Stimulated activated CD8-positive, alpha-beta memory T cell treated with anti-CD3 and anti-CD28 coated beads, Interleukin-4, amount 100 ng/mL, for 24 hours (primary cell): ENCODE data around the gene MYPN.
"Not testable (repeated sequence)": the region's sequence is repeated elsewhere in the genome, so short reads cannot be mapped to it uniquely, and the experiment has no call there.

Experiments
- DNase-seq: peaks from one replicate; pipeline ENCODE4 v3.0.0-alpha.2; 2020; ENCODE audit warnings: low read depth

The MYPN gene

GRCh38 chr10:68109331-68109730 is at the start of gene MYPN:
Gene MYPN, plus strand, starts transcription at chr10:68109488. Its CDS starts 11,951 bp downstream, at chr10:68121439.
- no peak for DNase-seq

- DNase-seq, result no peak
Measured at GRCh38 chr10:68067029-68067428, 42.3 kb upstream of the MYPN start.

DNA sequence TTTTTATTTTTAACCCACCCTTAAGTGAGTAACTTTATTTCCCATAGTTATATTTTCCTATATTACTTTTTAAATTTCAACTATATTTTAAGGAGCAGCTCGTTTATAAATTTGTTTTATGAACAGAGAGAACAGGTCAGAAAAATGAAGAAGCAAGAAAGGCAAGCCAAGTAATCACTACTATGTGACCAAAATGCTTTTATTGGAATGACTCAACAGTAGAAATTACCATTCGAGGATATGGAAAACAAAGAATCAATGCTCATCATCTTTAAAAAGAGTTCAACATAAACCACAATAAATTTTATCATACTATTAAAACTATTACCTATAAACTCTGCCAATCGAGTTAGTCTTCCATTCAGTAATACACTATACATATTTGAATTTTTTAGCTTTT is 41.8 kb upstream of the MYPN start:
- DNase-seq, result no peak

GRCh38 chr10:68073631-68074030 is 35.7 kb upstream of the MYPN start:
- no peak for DNase-seq

- DNase-seq, result no peak
Measured at GRCh38 chr10:68074031-68074774, 35.1 kb upstream of the MYPN start.

DNA sequence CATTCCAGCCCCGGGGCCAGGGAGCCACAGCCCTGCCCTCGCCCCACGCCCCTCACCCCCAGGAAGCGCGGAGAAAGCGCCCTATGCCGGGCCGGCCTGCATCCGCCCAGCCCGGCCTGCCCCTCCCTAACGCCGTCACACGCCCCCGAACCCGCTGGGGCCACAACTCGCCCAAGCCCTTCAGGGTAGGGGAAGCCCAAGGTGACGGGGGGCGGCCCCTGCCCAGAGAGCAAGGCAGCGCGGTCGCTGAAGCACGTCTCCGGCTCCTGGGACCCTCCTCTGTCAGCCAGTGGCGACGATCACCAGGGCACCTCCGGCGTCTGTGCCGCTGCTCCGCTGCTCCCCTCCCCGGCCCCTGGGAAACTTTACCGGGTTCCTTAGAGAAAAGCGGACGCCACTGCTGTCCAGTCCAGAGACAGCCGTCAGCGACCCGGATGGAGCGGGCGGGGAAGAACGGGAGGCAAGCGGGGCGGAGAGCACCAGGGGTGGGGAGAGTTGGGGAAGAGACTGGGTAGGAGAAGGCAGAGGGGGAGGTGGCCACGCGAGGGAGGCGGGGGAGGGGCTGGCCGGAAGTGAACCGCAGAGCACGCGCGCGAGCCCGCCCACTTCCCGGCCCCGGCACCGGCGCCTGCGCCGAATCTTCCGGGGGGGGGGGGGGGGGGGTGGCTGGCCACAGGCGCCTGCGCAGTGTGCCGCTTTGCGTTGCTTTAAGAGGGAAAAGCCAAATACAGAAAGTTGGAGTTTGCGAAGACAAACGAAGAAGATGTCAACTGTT is 34.3 kb upstream of the MYPN start, which contains the start of gene HERC4:
TSS of gene HERC4 (minus strand) at position 509 of the 775 bp plus-strand sequence. CDS start 2,175 bp downstream, outside the sequence.
- DNase-seq, result peak; percentile 85

DNA sequence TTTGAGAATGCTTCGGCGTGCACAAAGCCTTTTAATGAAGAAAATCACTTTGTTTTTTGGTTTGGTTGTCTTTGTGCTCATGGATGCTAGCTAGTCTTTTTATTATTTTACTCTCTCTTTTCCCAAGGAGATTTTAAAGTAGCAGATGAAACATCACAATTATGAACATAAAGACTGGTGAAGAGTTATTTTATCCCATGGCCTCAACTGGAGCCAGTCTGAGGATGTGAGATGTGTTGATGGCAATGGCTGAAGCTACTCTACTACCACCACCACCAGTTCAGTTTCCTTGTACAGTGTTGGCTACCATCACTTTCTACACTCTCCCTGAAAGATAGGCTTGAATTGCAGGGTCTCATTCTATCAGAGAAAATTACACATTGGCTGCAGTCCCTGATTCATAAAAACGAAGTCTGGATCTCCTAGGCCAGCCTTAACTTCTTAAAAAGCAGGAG is 33.7 kb upstream of the MYPN start:
- DNase-seq, result no peak

GRCh38 chr10:68076081-68076480 is 33.2 kb upstream of the MYPN start:
- not testable (repeated sequence) for DNase-seq

DNA sequence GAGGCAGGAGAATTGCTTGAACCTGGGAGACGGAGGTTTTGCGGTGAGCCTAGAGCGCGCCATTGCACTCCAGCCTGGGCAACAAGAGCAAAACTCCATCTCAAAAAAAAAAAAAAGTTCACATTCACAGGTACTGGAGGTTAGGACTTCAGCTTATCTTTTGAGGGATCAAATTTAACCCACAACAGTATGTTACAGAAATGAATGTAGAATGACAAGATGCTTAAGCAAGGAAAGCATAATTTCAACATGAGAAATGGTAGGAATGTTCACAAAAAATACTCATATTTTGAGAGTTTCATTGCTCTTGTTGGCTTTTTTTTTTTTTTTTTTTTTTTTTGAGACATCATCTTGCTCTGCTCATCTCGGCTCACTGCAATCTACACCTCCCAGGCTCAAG is 32.3 kb upstream of the MYPN start:
- DNase-seq, result no peak

DNA sequence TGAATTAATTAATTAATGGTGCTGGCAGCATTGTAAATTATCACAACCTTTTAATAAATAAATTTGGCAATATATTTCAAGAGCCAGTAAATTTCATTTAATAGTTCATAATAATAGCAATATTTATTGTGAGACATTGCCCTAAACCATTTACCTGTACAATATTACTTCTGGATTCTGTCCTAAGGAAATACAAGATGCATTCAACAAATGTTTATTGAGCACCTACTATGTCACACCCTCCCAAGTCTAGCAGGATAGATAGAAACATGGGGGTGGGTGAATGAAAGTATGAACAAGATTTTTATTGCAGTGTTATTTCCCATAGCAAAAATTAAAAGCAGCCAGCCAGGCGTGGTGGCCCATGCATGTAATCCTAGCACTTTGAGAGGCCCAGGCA is 29.9 kb upstream of the MYPN start:
- no peak for DNase-seq

GRCh38 chr10:68080853-68081431 is 28.3 kb upstream of the MYPN start:
- no peak for DNase-seq

DNA sequence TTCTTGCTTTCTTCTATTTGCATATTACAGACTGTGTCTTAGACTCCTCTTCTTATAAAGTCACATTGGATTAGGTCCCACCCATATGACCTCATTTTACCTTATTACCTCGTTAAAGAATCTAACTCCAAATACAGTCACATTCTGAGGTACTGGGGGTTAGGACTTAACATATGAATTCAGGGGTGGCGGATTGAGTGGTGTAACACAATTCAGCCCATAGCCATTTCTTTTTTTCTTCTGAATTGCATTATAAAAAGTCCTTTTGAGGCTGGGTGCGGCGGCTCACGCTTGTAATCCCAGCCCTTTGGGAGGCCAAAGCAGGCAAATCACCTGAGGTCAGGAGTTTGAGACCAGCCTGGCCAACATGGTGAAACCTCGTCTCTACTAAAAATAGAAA is 27.4 kb upstream of the MYPN start:
- no peak for DNase-seq

- no peak for DNase-seq
Measured at GRCh38 chr10:68082872-68083271, 26.4 kb upstream of the MYPN start.

DNA sequence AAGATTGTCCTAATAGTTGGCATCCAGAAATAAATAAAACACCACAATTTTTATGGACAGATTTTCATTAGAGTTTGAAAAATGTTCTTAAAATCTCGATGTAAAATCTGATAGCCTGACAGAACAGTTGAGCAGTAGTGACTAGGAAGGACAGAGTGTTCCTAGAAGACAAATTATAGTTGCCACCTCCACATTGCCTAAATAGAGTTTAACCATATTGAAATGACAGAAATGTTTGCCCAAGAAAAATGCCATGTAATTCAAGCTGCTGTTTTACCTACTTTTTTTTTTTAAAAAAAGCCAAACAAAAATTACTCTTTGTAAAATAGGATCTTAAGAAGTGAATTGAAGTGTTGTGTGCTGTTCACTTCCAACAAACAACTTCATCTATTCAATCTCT is 25.3 kb upstream of the MYPN start:
- no peak for DNase-seq

- no peak for DNase-seq
Measured at GRCh38 chr10:68084469-68084868, 24.8 kb upstream of the MYPN start.

- no peak for DNase-seq
Measured at GRCh38 chr10:68086011-68086410, 23.3 kb upstream of the MYPN start.

- no peak for DNase-seq
Measured at GRCh38 chr10:68086910-68087684, 22.2 kb upstream of the MYPN start.

GRCh38 chr10:68087685-68088401 is 21.4 kb upstream of the MYPN start:
- DNase-seq, result no peak

DNA sequence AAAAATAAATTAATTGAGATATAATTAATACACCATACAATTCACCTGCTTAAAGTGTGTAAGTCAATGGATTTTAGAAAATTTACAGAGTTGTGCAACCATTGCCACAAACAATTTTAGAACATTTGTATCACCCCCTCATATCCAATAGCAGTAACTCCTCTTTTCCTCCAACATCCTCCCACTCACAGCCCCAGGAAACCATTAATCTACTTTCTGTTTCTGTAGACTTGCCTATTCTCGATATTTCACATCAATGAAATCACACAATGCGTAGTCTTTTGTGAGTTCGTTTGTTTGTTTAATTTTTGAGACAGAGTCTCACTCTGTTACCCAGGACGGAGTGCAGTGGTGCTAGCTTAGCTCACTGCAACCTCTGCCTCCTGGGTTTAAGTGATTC is 20.5 kb upstream of the MYPN start:
- no peak for DNase-seq

GRCh38 chr10:68090586-68090985 is 18.7 kb upstream of the MYPN start:
- DNase-seq, result no peak

DNA sequence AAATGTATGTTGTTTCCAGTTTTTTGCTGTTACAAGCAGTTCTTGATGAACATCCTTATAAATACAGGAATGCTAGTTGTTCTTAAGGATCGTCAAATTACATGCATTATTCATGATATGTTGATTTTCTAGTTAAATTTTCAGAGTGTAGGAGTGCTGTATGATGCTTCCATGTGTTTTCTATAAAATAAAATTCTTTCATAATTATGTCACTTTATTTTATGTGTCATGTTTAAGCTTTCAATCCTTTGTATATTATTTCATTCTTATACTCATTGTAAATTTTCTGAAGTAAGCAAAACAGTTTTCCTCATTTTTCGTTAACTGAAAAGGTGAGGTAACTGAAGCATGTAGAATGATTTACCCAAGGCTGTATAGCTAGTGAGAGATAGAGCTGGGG is 16.8 kb upstream of the MYPN start:
- no peak for DNase-seq

DNA sequence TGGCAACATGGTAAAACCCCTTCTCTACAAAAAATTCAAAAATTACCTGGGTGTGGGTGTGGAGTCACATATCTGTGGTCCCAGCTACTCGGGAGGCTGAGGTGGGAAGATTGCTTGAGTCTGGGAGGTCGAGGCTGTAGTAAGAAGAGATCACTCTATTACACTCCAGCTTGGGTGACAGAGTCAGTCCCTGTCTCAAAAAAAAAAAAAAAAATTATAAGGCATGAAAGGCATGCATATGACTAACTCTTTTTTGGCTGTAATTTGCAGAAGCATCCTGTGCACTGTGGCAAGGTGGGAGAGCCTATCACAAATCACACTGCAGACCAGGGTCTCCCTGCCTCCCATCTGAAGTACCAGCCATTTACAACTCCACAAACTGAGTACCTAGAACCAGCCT is 14.1 kb upstream of the MYPN start:
- DNase-seq, result no peak
